ENCODE results near the gene NCAN. TPM values are rescaled to one million over a fixed set of nuclear protein-coding genes. Genes with fewer than 3 reads are reported as not detected.
A peak's percentile ranks its signal among the peaks of the same experiment; 100 is the strongest.

The NCAN gene
- total and polyA plus RNA-seq, 2 of the 8 experiments (the other 6 are each of a cell fraction or from before 2014, with no cell fraction given), result 2.7 TPM

- no peak for TF ChIP-seq POLR2AphosphoS5 (IDR thresholded peaks at IDR 0.05; ENCODE audit: low read depth, low read length)
- TF ChIP-seq PHF8 (conservative IDR thresholded peaks at IDR 0.05; ENCODE audit: low read depth, low read length), result 0 out of 2 replicates have a peak, but pooled peaks have one; percentile 21
- no peak for TF ChIP-seq CBX8 (IDR thresholded peaks at IDR 0.05; ENCODE audit: borderline replicate concordance, low read depth, low read length)
- TF ChIP-seq ASH2L (IDR thresholded peaks at IDR 0.05; ENCODE audit: low read length), result peak; percentile 49
- no peak for TF ChIP-seq SP1 (IDR thresholded peaks at IDR 0.05; ENCODE audit: low read depth, low read length)
- no peak for TF ChIP-seq GTF2F1 (IDR thresholded peaks at IDR 0.05; ENCODE audit: borderline replicate concordance, low read depth, low read length)
- no peak for TF ChIP-seq TAF7 (optimal IDR thresholded peaks at IDR 0.05; ENCODE audit: borderline replicate concordance, low read depth, low read length)
- TF ChIP-seq GABPA (IDR thresholded peaks at IDR 0.05; ENCODE audit: borderline replicate concordance, insufficient read depth, low read length), result no peak
- no peak for TF ChIP-seq NANOG (IDR thresholded peaks at IDR 0.05; ENCODE audit: insufficient read depth, low read depth, low read length, poor library complexity, severe bottlenecking)
- no peak for TF ChIP-seq TAF1 (IDR thresholded peaks at IDR 0.05; ENCODE audit: low read depth, low read length)
- TF ChIP-seq SIX5 (IDR thresholded peaks at IDR 0.05; ENCODE audit: low read depth, low read length), result no peak
- no peak for TF ChIP-seq JUN (IDR thresholded peaks at IDR 0.05; ENCODE audit: low read depth, low read length)
- peak; percentile 76 to 78 (median 76) for TF ChIP-seq CTCF (IDR thresholded peaks at IDR 0.05; ENCODE audit: control extremely low read depth in 1 of 3, insufficient read depth in 1 of 3, low read depth in 1 of 3, low read length in 3 of 3)
- TF ChIP-seq RFX5 (IDR thresholded peaks at IDR 0.05; ENCODE audit: borderline replicate concordance, low read depth, low read length), result no peak
- TF ChIP-seq RXRA (IDR thresholded peaks at IDR 0.05; ENCODE audit: insufficient read depth, low read depth, low read length), result no peak
- no peak for TF ChIP-seq SRF (IDR thresholded peaks at IDR 0.05; ENCODE audit: low read depth, low read length)
- TF ChIP-seq CEBPB (IDR thresholded peaks at IDR 0.05; ENCODE audit: low read depth, low read length), result no peak
- no peak for TF ChIP-seq KDM5A (IDR thresholded peaks at IDR 0.05; ENCODE audit: low read length)
- no peak for TF ChIP-seq BACH1 (IDR thresholded peaks at IDR 0.05; ENCODE audit: low read length)
These were observed 13.2 kb downstream of the NCAN start (continued) for GRCh38 chr19:19224852-19225494.
